Dedifferentiated amniotic fluid mesenchymal stem cell (primary cell): ENCODE data around the gene COX7A2.
A peak's percentile ranks its signal among the peaks of the same experiment; 100 is the strongest.

Experiments used
- DNase-seq: peaks from one replicate; pipeline ENCODE4 v3.0.0-alpha.2; 2016; ENCODE audit errors: extremely low spot score

Gene COX7A2

DNA sequence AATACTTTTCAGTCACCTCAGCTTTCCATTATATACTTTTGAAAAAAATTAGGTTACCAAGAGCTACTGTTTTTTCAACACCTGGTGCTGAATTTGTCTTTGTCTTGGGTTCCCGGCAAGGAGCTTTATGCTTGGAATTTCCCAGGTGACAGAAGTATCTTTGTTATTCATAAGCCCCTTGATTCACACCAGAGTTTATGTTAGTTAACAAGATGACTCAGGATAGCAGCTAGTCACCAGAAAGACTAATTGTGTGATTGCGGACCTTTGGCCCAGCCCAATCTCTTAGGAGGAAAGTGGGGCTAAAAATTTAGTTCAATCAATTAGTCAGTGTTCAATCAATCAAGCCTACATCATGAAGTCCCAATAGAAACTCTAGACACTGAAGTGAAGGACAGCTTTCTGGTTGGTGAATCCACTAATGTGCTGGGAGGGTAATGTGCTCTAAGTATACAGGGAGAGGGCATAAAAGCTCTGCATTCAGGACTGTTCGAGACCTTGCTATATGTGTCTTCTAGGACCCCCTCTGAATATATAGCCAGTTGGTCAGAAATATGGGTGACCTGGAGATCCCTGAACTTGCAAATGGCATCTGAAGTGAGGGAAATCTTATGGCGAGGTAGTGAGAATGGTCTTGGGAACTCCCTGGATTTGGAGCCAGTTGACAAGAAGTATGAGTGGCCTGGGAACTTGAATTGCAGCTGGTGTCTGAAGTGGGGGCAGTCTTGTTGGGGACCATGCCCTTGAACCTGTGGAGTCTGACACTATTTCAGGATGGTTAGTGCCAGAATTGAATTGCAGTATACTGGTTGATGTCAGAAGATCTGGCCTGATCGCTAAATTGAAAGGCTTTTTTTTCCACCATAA, 24.8 kb upstream of the COX7A2 start:
- no peak for DNase-seq

DNA sequence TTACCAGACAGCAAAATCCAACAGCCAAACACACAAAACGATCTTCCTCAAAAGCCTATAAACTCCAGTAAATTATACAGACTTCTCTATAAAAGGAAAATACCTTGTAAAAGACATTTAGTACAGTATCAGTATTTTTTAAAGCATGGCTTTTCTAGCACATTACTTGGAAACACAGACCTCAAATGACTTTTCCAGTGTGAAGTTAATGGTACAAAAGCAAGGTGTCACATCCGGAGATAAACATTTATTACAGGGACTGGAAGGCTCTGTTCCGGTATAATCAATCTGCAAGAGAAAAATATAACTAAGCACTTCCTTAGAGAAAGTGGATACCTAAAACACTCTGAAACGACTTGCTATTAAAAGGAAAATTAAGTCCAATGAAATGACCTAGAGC, 23.9 kb upstream of the COX7A2 start:
- no peak for DNase-seq

DNA sequence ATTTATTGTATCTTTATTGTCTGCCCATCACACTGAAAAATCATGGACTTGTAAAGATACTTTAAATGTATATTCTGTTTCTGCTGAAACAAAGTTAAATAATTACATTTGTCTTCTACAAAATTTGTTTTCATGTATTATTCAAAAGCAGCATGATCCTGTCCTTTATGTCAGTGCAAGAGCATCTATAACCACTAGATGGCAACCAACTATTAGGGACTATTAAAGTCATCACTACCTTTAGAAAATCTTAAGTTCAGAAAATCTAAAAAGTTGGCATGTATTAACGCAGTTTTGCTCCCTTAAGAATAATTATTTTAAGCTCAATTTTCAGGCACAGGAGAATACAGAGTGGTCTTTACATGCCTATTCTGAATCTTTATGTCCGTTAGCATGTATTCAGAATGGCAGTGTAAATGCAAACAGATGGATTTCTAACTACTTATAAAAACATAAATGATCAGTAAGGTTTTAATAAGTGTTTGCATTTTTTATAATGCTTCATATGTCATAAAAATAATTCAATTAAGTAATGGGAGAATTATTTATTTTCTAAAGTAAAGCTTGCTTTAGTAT, 23.2 kb upstream of the COX7A2 start:
- peak; percentile 71 for DNase-seq

DNA sequence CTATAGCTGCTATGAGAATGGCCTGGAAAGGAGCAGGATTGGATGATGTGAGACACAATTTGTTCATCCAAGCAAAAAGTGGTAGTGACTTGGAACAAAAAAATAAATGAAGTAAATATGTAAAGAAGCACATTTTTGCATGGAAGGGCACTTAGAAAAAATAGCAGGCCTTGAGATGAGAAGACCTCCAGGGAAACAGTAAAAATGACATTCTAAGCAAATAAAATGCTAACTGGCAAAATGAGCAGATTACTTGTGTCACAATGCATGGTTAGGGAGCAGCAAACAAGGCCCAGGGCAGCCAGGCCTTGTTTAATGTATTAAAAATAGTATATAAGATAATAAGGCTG, 19.8 kb upstream of the COX7A2 start:
- no peak for DNase-seq

DNA sequence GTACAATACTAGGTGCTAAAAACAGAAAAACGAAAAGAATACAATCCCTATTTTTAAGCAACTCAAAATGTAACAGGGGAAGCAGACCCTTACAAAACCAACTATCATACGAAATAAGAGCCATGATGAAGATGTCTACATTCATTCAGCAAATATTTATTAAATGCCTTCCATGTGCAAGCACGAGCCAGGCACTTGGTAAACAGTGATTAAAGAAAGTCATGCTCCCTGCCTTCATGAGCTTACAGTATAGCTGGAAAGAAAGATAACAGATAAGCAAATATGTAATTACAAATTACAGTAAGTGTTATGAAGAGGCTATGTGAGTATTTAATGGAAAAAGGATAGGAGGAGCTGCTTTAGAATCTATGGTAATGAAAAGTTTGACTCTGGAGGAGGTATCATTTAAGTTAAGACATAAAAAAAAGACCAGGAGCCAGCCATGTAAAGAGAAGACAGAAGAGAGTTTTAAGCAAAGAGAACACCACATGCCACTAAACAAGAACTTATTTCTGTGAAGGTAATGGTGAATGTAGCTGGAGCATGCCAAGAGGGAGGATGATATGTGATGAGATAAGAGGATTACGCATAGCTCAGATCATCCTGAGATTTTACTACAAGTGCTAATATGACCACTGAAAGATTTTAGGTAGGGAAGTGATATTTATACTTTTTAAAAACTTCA, 19.3 kb upstream of the COX7A2 start:
- DNase-seq: no peak

DNA sequence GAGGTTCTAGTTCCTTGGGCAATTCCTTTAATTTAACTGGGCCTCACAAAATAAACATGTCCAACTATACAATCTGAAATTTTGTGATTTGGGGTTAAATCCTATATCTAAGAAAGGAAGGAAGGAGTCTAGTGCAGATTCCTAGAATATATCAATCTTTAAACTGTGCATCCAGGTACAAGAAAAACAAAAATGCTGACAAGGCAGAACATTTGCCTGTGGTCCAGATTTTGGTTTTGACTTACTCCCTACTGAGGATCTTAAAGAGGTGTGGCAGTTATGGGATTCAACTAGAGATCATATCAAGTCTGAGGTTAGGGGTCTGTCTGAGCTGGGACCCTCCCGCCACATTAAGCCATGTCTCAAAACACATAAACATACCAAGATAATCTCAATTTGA, 17.7 kb upstream of the COX7A2 start:
- DNase-seq: no peak

DNA sequence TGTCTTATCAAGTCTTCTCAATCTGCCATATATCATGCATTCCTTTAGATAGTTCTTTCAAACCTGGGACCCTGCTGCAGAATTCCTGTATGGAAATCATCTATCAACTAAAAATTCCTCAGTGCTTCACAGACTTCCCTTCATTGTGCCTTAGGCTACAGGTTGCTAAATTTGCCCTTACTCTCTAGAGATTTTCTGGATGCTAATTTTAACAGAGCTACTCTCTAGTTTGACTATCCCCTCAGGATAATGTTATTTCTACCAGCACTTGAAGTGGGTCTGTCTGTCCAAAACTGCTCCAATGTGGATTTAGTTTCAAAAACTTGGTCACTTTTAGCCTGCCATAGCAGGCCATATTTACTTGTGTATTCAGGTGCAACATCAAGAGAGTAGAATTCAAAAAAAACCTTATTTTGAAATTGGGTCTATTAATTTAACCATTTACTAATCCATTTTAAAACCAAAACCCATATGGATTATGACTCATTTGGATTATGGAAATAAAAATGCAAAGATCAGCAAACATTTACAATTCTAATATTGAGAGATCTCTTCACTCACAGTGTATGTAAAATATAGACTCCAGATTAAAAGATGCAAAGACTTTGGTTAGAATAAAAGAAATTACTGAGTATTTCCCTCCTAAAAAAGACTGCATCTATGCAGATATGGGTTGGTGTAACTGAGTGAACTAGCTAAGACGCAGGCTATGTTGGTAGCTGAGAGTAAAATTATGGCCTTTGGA, 13.9 kb upstream of the COX7A2 start:
- no peak for DNase-seq

DNA sequence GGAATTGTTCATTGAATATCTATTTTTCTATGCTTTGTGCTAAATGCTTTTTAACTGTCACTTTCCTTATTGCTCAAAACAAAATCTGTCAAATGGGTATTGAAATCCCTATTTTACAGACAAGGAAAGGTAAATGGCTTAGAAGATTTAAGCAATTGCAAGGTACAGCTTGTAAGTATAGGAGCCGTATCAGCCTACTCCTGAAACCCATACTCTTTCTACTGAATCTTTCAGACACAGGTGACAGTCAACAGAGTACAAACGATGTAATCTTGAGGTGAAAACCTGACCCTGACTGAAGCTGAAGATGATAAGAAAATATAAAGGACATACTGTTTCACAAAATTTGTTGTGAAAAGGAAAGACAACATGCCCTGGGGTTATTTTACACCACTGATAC, 7.0 kb upstream of the COX7A2 start:
- no peak for DNase-seq

DNA sequence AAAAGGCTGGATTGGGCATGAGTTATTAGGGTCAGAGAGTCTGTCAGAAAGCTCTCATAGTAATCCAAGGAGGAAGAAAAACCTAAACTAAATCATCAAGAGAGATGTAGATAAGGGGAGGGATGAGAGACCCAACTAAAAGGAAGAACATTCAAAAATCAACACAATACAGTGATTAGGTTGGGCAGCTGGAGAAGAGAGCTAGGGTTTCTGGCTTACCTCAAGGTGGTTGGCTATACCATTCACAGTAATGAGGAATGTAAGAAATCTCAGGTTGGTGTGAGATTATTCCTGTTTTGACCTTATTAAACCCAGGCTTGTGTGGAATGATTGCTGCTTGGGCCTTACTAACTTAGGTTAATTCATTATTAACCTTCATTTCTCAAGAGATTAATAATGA, 6.2 kb upstream of the COX7A2 start:
- DNase-seq: no peak

DNA sequence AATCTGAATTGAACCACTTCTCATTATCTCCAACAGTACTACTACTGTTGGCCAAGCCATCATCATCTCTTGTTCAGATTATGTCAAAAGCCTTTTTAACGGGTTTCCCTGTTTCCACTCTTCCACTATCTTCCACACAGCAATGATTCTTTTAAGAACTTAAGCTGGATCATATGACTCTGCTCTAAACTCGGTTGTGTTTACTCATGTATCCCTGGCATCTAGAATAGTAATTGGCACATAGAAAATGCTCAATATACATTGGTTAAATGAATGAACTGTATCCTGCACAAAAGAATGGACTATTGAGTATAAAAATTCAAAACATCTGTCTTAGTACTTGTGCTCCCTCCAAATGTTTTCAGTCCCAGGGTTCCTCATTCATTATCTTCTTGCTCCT, 2.8 kb upstream of the COX7A2 start:
- DNase-seq: no peak

DNA sequence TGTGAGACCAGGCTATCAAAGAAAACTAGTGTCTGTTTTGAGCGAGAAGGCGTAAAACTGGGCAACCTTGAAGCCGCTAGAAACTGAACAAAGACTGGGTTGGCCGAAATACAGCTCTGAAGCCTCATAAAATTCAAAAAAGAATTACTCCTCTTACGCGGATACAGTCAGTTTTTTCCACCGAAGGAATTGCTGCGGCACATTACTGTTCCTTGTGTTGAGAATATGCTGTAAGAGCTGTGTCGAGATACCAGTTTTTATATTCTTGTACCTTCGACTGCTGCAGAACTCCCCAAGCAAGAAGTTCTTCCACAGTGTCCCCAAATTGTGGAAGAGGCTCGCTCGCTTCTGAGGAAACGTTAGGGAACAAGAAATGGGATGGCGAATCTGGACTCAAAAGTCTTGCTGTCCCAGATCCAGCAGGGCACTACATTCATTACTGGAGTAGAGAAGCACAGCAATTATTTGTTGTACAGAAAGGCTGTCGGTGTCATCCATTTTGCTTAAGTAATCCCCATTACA, 523 bp upstream of the COX7A2 start:
- no peak for DNase-seq

DNA sequence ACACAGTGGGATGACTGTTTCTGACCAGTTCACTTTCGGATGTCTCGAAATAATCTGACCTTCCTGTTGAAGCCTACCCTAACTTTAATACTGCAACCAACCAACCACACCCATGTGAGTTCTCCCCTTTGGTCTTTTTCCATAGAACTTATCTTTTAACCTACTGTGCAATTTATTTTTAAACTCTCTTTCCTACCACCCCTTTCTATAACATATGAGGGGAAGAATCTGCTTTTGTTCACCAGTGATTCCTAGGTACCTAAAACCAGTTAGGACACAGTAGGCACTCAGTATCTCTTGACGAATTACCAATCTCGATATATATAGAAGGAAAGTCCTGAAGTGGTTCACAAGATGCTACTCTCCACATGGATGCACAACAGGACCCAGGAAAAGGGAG, 7.0 kb downstream of the COX7A2 start:
- DNase-seq: no peak

DNA sequence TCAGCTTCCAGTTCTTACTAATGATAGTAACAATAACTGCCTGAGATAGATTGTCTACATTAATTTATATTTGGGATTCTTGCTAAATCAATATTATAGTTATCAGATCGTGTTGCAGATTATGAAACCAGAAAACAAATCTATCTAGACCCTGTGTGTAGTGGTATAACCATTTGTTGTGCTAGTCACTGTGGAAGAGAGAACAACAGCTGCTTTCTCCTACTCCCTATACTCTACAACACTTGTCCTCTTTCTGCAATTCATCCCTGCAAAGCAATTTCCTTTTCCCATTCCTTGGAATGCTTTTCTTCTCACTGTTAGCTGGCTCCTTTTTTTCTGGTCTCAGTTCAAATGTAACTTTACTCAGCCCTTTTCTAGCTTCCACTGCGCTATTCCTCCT, 8.3 kb downstream of the COX7A2 start:
- DNase-seq: no peak

DNA sequence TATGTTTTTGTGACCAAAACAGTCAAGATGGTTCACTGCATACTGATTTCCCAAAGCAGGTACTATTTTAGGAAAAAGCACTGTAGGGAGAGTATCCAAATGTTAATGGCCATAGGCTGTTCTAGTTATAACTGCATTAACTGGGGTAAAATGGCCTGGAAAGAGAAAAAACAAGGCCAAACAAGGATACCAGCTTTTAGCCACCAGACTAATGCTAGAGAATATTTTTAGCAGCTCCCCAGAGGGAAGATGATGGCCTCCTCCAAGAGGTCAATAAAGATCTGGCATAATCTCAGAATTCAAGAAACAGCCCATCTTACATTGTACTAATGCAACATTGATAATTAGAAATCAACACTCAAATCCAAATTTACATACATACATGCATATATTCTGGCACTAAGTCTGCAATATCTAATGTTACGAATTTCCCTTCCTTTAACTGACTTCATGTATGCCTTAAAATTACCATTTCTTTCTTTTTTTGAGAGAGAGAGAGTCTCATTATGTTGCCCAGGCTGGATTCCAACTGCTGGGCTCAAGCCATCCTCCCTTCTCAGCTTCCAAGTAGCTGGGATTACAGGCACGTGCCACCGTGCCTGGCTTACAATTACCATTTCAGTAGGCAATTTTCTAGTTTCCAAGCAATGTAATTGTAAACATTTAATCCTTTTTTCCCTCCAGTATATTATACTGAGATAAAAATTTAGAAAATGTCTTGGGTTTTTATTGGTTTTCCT, 9.3 kb downstream of the COX7A2 start:
- DNase-seq: no peak

DNA sequence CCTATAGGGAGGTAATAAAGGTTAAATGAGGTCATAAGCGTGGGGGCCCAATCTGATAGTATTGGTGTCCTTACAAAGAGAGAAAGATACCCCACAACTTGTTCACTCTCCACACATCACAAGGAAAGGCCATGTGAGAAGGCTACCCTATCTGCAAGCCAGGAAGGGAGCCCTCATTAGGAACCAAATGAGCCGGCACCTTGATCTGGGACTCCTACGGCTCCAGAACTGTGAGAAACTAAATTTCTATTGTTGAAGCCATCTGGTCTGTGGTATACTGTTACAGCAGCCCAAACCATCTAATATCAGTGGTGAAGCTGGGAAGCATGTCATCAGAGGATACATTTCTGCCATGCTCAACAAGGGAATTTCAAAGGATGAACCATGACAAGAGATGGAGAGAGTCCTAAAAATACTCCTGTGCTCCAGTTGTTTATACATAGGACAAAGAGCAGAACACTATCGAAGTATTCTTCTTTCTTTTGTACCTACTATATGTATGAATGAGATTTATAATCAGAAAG, 10.4 kb downstream of the COX7A2 start:
- DNase-seq: no peak

DNA sequence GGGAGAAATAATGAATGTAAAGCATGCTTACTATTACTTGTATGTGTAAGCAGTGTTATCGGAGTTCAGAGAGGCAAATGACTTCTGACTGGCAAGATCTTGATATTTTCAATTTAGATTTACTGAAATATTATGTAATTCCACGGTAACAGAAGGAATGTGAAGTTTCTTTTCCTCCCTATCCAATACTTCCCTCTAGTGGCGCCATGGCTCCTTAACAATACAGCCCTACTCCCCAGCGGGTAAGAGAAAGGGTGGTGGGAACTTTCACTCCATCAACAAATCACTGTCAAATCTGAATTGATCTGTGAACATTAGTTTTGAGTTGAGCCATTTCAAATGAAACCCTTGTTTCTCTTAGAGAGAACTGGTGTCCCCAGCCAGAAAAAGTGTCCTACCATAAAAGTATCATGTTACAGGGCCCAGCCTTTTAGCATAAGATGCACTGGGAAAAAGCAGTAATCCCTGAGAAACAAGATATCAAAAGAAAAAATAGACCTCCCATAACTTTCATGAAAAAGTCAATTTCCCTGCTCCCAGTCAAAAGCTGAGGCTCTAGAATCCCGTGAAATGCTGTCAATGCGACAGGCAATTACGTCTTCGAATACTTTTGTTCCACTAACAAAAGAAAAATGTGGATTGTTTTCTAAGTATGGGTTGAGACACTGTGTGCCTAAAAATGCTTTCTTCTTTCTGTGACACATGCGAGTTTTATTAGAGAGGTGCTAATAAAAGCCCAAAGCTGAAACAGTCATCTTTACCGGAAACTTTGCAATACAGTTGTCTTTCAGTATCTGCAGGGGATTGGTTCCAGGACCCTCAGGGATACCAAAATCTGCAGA, 12.9 kb downstream of the COX7A2 start:
- DNase-seq: peak; percentile 80

DNA sequence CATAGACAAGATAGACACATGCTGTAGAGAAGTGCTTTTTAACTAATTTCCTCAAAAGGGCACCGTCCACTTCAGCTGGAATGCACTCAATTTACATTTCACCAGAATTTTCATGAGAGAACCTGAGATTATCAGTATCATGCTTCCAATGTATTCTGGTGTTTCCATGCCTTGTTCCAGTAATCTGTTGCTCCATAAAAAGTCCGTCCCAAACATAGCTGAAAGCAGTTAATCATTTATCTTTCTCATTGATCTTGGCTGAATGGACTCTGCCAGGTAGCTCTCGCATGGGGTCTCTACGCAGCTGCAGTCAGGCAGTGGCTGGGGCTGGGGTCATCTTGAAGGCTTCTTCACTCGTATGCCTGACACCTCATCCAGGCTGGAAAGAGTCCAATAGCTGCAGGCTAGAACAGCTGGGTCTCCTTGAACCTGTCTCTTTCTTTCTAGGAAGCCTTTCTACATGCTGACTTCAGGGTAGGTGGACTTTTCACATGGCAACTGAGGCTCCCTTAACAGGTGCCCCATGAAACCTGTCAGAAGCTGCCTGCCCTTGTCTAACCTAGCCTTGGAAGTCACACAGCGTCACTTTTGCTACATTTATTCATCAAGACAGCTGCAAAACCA, 19.2 kb downstream of the COX7A2 start:
- no peak for DNase-seq

DNA sequence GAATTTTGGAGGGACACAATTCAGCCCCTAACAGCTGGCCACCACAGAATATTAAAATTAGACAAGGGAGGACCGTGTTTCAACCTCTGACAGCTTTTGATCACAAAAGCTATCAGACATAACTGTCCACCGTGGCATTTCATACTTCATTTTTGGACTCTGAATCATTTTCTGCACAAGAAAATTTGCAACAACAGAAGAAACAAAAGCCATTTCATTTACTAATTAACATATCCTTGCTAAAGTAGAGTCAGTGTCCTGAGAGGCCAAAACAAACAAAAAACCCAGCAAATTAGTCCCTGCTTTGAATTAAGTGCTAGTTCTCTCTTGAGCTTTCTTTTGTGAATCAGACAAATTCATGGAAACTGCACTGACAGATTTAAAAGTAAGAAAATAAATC, 20.2 kb downstream of the COX7A2 start:
- DNase-seq: no peak

DNA sequence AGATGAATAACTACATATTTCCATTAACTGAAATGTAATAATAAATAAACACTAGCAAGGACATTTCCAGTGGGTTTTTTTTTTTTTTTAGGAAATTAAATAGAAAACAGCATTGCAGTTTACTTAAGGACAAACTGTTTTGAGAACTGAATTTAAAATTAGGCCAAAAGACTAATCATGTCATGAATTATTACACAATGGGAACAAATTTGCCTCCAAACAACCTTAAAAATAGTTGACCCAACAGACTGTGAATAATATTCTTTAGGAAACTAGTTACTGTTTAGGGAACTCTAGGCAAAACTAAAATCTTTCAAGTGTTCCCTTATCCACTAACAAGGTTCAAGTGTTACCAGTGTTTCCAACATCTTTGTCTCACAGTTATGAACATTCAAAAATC, 21.3 kb downstream of the COX7A2 start:
- DNase-seq: no peak

DNA sequence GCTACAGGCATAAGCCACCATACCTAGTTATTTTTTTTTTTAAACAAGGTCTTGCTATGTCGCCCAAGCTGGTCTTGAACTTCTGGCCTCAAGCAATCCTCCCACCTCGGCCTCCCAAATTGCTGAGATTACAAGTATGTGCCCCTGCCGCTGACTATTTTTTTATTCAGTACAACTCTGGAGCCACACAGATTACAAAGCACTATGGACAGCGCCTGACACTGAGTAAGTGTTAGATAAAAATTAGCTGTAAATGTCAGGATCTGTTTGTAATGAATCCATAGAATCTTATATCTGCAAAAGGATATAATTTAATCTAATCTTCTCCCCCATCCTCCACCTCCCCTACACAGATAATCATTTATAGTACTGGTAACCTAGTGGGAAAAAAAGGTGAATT, 22.5 kb downstream of the COX7A2 start:
- DNase-seq: no peak
